HEK293 (cell line): ENCODE measurements around the gene AMPH.

Experiments used
- CTCF ChIA-PET: fragments of 350-600 bp; formaldehyde crosslinking; extraction: SDS; loops from one replicate; lab custom pipeline; 2021; ENCODE audit warnings: antibody characterized with exemption; lab: Yijun Ruan, JAX
- POLR2A ChIA-PET: fragments of 300-600 bp; formaldehyde crosslinking; extraction: SDS; loops from one replicate; lab custom pipeline; 2020; ENCODE audit warnings: antibody characterized with exemption, inconsistent platforms; lab: Yijun Ruan, JAX
- H3K27ac ChIP-seq: fragments of 200-500 bp; sonication (Bioruptor generic); 2 replicates; pipeline ENCODE4 v1.5.1; 2014; ENCODE audit warnings: low read depth, low read length, control low read depth, inconsistent platforms; ENCODE audit errors: extremely low read depth
- H3K36me3 ChIP-seq, 2 experiments: fragments of 200-500 bp in 1 of 2; sonication (Bioruptor generic) in 1 of 2; 1 replicate in 1 of 2; 2 replicates in 1 of 2; pipeline ENCODE4 v1.5.1; 2014 to 2017; ENCODE audit warnings: inconsistent platforms in 2 of 2, low read length in 2 of 2; ENCODE audit not compliant: control insufficient read depth in 2 of 2, insufficient read depth in 1 of 2
- H3K4me1 ChIP-seq: fragments of 200-500 bp; sonication (Bioruptor generic); 2 replicates; pipeline ENCODE4 v1.5.1; 2014; ENCODE audit warnings: mild to moderate bottlenecking, low read length, inconsistent platforms; ENCODE audit not compliant: control insufficient read depth, insufficient read depth
- H3K4me3 ChIP-seq: 2 replicates; pipeline ENCODE4 v1.5.1; 2011; ENCODE audit warnings: low read depth, mild to moderate bottlenecking, control low read depth, low read length, moderate library complexity
- H3K9me3 ChIP-seq: fragments of 200-500 bp; sonication (Bioruptor generic); 2 replicates; pipeline ENCODE4 v1.5.1; 2014; ENCODE audit warnings: low read depth, low read length, inconsistent platforms; ENCODE audit not compliant: control insufficient read depth, insufficient read depth
- GLIS2 ChIP-seq: fragments of 450-650 bp; formaldehyde crosslinking; IDR thresholded peaks from 2 replicates; pipeline ENCODE4 v1.5.1; 2016; ENCODE audit warnings: missing biosample characterization, missing genetic modification characterization
- IKZF3 ChIP-seq: fragments of 450-650 bp; IDR thresholded peaks from 2 replicates; pipeline ENCODE4 v1.5.0; 2018; ENCODE audit warnings: missing biosample characterization, mild to moderate bottlenecking, missing genetic modification characterization, moderate library complexity
- REPIN1 ChIP-seq: fragments of 450-650 bp; formaldehyde crosslinking; IDR thresholded peaks from 2 replicates; pipeline ENCODE4 v1.5.1; 2017; ENCODE audit warnings: missing biosample characterization, missing genetic modification characterization, low read depth
- SCRT1 ChIP-seq: fragments of 450-650 bp; formaldehyde crosslinking; IDR thresholded peaks from 2 replicates; pipeline ENCODE4 v1.5.1; 2016; ENCODE audit warnings: missing biosample characterization, missing genetic modification characterization, borderline replicate concordance
- SETDB1 ChIP-seq: IDR thresholded peaks from one replicate; pipeline ENCODE4 v1.6.1; 2017; ENCODE audit warnings: mild to moderate bottlenecking, low read length, moderate library complexity, mixed read lengths; ENCODE audit not compliant: insufficient read length
- SP7 ChIP-seq: fragments of 450-650 bp; formaldehyde crosslinking; IDR thresholded peaks from 2 replicates; pipeline ENCODE4 v1.5.1; 2016; ENCODE audit warnings: missing biosample characterization, missing genetic modification characterization
- ZBTB1 ChIP-seq: fragments of 450-650 bp; formaldehyde crosslinking; IDR thresholded peaks from 2 replicates; pipeline ENCODE4 v1.5.1; 2016; ENCODE audit warnings: missing biosample characterization, missing genetic modification characterization
- ZBTB17 ChIP-seq: fragments of 450-650 bp; formaldehyde crosslinking; IDR thresholded peaks from 2 replicates; pipeline ENCODE4 v1.5.1; 2016; ENCODE audit warnings: missing biosample characterization, missing genetic modification characterization
- ZBTB48 ChIP-seq: fragments of 450-650 bp; formaldehyde crosslinking; IDR thresholded peaks from 2 replicates; pipeline ENCODE4 v1.5.1; 2016; ENCODE audit warnings: missing biosample characterization, missing genetic modification characterization
- ZFP69B ChIP-seq: fragments of 450-650 bp; formaldehyde crosslinking; IDR thresholded peaks from 2 replicates; pipeline ENCODE4 v1.5.1; 2016; ENCODE audit warnings: missing biosample characterization, missing genetic modification characterization
- ZNF10 ChIP-seq: fragments of 450-650 bp; formaldehyde crosslinking; IDR thresholded peaks from 2 replicates; pipeline ENCODE4 v1.5.1; 2017; ENCODE audit warnings: missing biosample characterization, missing genetic modification characterization
- ZNF112 ChIP-seq: fragments of 450-650 bp; formaldehyde crosslinking; IDR thresholded peaks from 2 replicates; pipeline ENCODE4 v1.5.0; 2017; ENCODE audit warnings: missing biosample characterization, missing genetic modification characterization
- ZNF157 ChIP-seq: fragments of 450-650 bp; formaldehyde crosslinking; IDR thresholded peaks from 2 replicates; pipeline ENCODE4 v1.5.1; 2016; ENCODE audit warnings: missing biosample characterization, missing genetic modification characterization
- ZNF211 ChIP-seq: fragments of 450-650 bp; formaldehyde crosslinking; IDR thresholded peaks from 2 replicates; pipeline ENCODE4 v1.5.1; 2016; ENCODE audit warnings: low read depth, missing biosample characterization, missing genetic modification characterization
- ZNF239 ChIP-seq: fragments of 450-650 bp; formaldehyde crosslinking; IDR thresholded peaks from 2 replicates; pipeline ENCODE4 v1.5.1; 2016; ENCODE audit warnings: missing biosample characterization, missing genetic modification characterization
- ZNF548 ChIP-seq: fragments of 450-650 bp; formaldehyde crosslinking; IDR thresholded peaks from 2 replicates; pipeline ENCODE4 v1.5.1; 2016; ENCODE audit warnings: missing biosample characterization, missing genetic modification characterization
- ZNF626 ChIP-seq: fragments of 450-650 bp; sonication (Bioruptor Pico); formaldehyde crosslinking; IDR thresholded peaks from 2 replicates; pipeline ENCODE4 v1.5.1; 2018; ENCODE audit warnings: missing biosample characterization, missing genetic modification characterization, inconsistent platforms
- ZNF660 ChIP-seq: fragments of 450-650 bp; IDR thresholded peaks from 2 replicates; pipeline ENCODE4 v1.5.1; 2018; ENCODE audit warnings: missing biosample characterization, mild to moderate bottlenecking, missing genetic modification characterization
- ZNF664 ChIP-seq: fragments of 450-650 bp; formaldehyde crosslinking; IDR thresholded peaks from 2 replicates; pipeline ENCODE4 v1.5.1; 2016; ENCODE audit warnings: missing biosample characterization, missing genetic modification characterization
- ZNF707 ChIP-seq: fragments of 450-650 bp; formaldehyde crosslinking; IDR thresholded peaks from 2 replicates; pipeline ENCODE4 v1.5.1; 2016; ENCODE audit warnings: missing biosample characterization, missing genetic modification characterization
- ZNF768 ChIP-seq: fragments of 450-650 bp; formaldehyde crosslinking; IDR thresholded peaks from 2 replicates; pipeline ENCODE4 v1.5.1; 2018; ENCODE audit warnings: missing biosample characterization, mild to moderate bottlenecking, missing genetic modification characterization
- TF ChIP-seq, protein P1 (sequence below): fragments of 450-650 bp; formaldehyde crosslinking; IDR thresholded peaks from 2 replicates; pipeline ENCODE4 v1.5.1; 2017; ENCODE audit warnings: missing biosample characterization, missing genetic modification characterization
- TF ChIP-seq, protein P2 (sequence below): IDR thresholded peaks from 2 replicates; pipeline ENCODE4 v1.6.1; 2011; ENCODE audit warnings: mild to moderate bottlenecking, low read depth, low read length, borderline replicate concordance
- TF ChIP-seq, protein P3 (sequence below): fragments of 450-650 bp; formaldehyde crosslinking; IDR thresholded peaks from 2 replicates; pipeline ENCODE4 v1.5.1; 2016; ENCODE audit warnings: missing biosample characterization, missing genetic modification characterization
- TF ChIP-seq, protein P4 (sequence below): fragments of 450-650 bp; formaldehyde crosslinking; IDR thresholded peaks from 2 replicates; pipeline ENCODE4 v1.5.1; 2016; ENCODE audit warnings: missing biosample characterization, missing genetic modification characterization

The AMPH gene

DNA sequence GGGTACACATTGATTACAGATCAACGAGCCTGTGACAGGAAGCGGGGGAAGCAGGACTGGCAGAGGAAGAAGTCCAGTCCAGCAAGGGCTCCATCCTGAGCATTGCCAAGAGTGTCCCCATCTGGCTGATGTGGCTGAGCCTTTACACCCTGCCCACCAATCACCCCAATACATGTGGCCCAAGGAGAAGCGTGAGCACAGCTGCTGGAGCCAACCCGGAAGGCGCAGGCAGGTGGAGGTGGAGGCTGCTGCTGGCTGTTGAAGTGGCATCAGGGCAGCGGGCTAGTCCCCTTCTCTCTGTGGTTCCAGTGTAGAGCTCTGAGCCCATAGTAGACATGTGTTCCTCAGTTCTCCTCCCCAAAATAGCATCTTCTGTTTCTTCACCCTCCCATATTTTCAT, 6.8 kb upstream of the AMPH start:
- Histone ChIP-seq H3K4me1 (no peaks in the 10 kb centered on the region), H3K4me3 (no peak overlapping the region), H3K9me3 (no peaks in the 10 kb centered on the region), H3K36me3 (no peaks in the 10 kb centered on the region), H3K27ac (no peak overlapping the region)
- POLR2A ChIA-PET, result no interaction called here
- TF ChIP-seq SCRT1 (no peak), ZNF626 (tag by site-specific recombination) (no peak), SETDB1 (no peak), ZBTB1 (tag by site-specific recombination) (no peak)
- TF ChIP-seq, protein P1, sequence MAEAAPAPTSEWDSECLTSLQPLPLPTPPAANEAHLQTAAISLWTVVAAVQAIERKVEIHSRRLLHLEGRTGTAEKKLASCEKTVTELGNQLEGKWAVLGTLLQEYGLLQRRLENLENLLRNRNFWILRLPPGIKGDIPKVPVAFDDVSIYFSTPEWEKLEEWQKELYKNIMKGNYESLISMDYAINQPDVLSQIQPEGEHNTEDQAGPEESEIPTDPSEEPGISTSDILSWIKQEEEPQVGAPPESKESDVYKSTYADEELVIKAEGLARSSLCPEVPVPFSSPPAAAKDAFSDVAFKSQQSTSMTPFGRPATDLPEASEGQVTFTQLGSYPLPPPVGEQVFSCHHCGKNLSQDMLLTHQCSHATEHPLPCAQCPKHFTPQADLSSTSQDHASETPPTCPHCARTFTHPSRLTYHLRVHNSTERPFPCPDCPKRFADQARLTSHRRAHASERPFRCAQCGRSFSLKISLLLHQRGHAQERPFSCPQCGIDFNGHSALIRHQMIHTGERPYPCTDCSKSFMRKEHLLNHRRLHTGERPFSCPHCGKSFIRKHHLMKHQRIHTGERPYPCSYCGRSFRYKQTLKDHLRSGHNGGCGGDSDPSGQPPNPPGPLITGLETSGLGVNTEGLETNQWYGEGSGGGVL (tag by site-specific recombination), result no peak
- CTCF ChIA-PET, result no interaction called here

DNA sequence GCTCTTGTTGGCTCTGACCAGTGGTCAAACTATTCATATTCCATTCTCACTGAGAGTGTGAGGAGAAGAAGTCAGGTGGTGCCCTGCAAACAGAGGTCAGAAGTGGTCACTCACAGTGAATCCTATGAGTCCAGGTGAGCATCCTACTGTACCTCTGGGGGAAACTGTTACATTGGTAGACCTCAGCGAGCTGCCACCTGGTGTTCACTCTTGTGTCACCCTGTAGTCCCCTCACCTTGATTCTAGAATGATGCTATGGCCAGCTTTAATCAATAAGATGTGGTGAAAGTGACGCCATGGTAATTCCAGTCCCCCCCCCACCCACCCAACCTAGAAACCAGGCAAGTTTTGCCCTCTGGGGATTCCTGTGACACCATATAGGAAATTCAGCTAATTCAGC, 1.2 kb upstream of the AMPH start:
- CTCF ChIA-PET, result interaction anchor here (1.3 to 2.6 kb wide), 4 partner anchors 28 to 233 kb away, joined by 4 to 13 read pairs (median 6); no protein-coding TSS in a partner anchor

DNA sequence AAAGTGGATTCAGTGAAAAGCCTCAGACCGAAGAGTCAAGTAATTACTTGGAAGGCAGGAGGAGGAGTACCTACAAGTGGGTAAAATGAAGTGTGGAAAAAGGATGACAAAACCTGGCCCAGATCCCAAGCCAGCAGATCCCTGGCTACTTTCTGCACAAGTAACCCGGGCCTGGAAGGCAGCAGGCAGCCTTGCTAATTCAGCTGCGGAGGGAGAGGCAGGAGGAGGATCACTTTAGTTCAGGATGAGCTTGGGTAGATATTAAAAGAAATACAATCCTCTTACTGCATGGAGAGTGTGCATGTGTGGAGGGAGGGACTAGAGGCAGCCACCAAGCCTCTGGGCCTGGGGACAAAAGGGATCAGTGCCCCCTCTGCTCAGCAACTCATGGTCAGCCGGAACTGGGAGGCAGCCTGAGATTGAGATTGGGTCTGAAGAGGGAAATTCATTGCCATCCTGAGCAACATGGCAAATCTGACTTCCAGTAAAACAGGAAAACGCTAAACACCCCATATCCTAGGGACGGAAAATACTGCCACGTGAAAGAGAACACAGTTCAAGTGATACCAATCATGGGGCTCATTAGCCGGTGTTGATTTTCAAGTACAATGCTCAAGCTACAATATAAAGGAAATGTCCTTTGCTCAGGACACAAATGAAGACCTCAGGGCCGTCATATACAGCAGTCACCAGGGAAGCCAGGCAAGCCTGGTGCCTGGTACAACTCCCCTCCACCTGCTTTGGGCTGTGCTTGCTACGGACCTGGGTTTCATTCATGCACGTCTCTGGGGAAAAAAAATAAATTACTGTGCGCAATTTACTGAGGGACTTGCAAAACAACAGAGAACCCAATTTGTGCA, 1.3 kb downstream of the AMPH start:
- H3K4me1 ChIP-seq, result peaks cover 4% of the 10 kb centered on the region
- no peak for TF ChIP-seq SP7 (tag by site-specific recombination)
- no peak for TF ChIP-seq ZNF548 (tag by site-specific recombination)
- TF ChIP-seq, protein P2, sequence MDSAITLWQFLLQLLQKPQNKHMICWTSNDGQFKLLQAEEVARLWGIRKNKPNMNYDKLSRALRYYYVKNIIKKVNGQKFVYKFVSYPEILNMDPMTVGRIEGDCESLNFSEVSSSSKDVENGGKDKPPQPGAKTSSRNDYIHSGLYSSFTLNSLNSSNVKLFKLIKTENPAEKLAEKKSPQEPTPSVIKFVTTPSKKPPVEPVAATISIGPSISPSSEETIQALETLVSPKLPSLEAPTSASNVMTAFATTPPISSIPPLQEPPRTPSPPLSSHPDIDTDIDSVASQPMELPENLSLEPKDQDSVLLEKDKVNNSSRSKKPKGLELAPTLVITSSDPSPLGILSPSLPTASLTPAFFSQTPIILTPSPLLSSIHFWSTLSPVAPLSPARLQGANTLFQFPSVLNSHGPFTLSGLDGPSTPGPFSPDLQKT, result no peak
- no peak for TF ChIP-seq ZNF660
- no peak for TF ChIP-seq ZBTB17 (tag by site-specific recombination)
- no peak for TF ChIP-seq GLIS2 (tag by site-specific recombination)
- TF ChIP-seq ZNF211, result no peak
- TF ChIP-seq, protein P3, sequence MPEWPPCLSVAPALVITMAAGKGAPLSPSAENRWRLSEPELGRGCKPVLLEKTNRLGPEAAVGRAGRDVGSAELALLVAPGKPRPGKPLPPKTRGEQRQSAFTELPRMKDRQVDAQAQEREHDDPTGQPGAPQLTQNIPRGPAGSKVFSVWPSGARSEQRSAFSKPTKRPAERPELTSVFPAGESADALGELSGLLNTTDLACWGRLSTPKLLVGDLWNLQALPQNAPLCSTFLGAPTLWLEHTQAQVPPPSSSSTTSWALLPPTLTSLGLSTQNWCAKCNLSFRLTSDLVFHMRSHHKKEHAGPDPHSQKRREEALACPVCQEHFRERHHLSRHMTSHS (tag by site-specific recombination), result no peak
- TF ChIP-seq ZNF157 (tag by site-specific recombination), result no peak
- TF ChIP-seq ZFP69B, result no peak
- no peak overlapping the region for H3K27ac ChIP-seq
- CTCF ChIA-PET, result no interaction called here
- POLR2A ChIA-PET, result no interaction called here
- H3K4me3 ChIP-seq, result peak overlapping the region; percentile 68
- no peaks in the 10 kb centered on the region for H3K36me3 ChIP-seq
- H3K9me3 ChIP-seq, result no peaks in the 10 kb centered on the region

More for the DNA sequence above, 1.2 kb upstream of the AMPH start:
- H3K36me3 ChIP-seq, result no peaks in the 10 kb centered on the region
- H3K4me1 ChIP-seq, result peaks cover 4% of the 10 kb centered on the region
- H3K9me3 ChIP-seq, result no peaks in the 10 kb centered on the region
- TF ChIP-seq IKZF3 (tag by site-specific recombination) (no peak), ZNF10 (tag by site-specific recombination) (no peak), ZNF768 (no peak), ZNF664 (tag by site-specific recombination) (no peak), REPIN1 (tag by site-specific recombination) (no peak), ZBTB48 (tag by site-specific recombination) (no peak), ZNF239 (tag by site-specific recombination) (no peak), ZNF157 (tag by site-specific recombination) (no peak), ZNF112 (tag by site-specific recombination) (no peak), ZNF707 (no peak)
- TF ChIP-seq, protein P4, sequence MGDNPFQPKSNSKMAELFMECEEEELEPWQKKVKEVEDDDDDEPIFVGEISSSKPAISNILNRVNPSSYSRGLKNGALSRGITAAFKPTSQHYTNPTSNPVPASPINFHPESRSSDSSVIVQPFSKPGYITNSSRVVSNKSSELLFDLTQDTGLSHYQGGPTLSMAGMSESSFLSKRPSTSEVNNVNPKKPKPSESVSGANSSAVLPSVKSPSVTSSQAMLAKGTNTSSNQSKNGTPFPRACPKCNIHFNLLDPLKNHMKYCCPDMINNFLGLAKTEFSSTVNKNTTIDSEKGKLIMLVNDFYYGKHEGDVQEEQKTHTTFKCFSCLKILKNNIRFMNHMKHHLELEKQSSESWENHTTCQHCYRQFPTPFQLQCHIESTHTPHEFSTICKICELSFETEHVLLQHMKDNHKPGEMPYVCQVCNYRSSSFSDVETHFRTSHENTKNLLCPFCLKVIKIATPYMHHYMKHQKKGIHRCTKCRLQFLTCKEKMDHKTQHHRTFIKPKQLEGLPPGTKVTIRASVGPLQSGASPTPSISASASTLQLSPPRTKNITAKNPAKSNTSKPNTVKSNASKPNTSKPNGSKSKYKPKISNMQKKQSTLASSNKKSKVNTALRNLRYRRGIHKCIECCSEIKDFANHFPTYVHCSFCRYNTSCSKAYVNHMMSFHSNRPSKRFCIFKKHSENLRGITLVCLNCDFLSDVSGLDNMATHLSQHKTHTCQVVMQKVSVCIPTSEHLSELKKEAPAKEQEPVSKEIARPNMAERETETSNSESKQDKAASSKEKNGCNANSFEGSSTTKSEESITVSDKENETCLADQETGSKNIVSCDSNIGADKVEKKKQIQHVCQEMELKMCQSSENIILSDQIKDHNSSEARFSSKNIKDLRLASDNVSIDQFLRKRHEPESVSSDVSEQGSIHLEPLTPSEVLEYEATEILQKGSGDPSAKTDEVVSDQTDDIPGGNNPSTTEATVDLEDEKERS, result no peak
- POLR2A ChIA-PET, result no interaction called here
- H3K4me3 ChIP-seq, result no peak overlapping the region
- no peak overlapping the region for H3K27ac ChIP-seq
